GM12878 (cell line): ENCODE data around the gene FAM83D. TPM values are rescaled to one million over a fixed set of nuclear protein-coding genes. Genes with fewer than 3 reads are reported as not detected.

ENCODE experiments used
- CBX3 ChIP-seq: fragments of 200-600 bp; sonication (generic); IDR thresholded peaks from 2 replicates; pipeline ENCODE4 v1.6.1; 2016; ENCODE audit warnings: low read depth, borderline replicate concordance
- CEBPB ChIP-seq, 2 experiments: fragments of 150-350 bp in 1 of 2; IDR thresholded peaks; 2 replicates each; pipeline ENCODE4 v1.6.1; 2012 to 2014; ENCODE audit warnings: low read depth in 2 of 2, low read length in 2 of 2, borderline replicate concordance in 1 of 2, inconsistent platforms in 1 of 2
- EZH2 ChIP-seq: IDR thresholded peaks from 2 replicates; pipeline ENCODE4 v1.6.1; 2012; ENCODE audit warnings: low read depth, mild to moderate bottlenecking, control low read depth, inconsistent platforms, low read length, borderline replicate concordance; ENCODE audit not compliant: control insufficient read depth
- HDGF ChIP-seq: fragments of 450-650 bp; IDR thresholded peaks from 2 replicates; pipeline ENCODE4 v1.6.1; 2016; ENCODE audit warnings: antibody characterized with exemption
- JUND ChIP-seq: IDR thresholded peaks from 2 replicates; pipeline ENCODE4 v1.6.1; 2012; ENCODE audit warnings: low read depth, mild to moderate bottlenecking, low read length, improper control_type of control experiment, moderate library complexity
- LARP7 ChIP-seq: fragments of 450-650 bp; IDR thresholded peaks from 2 replicates; pipeline ENCODE4 v1.6.1; 2017; ENCODE audit warnings: mild to moderate bottlenecking
- MEF2B ChIP-seq: fragments of 450-650 bp; IDR thresholded peaks from 2 replicates; pipeline ENCODE4 v1.6.1; 2018; ENCODE audit warnings: mild to moderate bottlenecking, moderate library complexity; ENCODE audit not compliant: partially characterized antibody, poor library complexity, severe bottlenecking
- MYC ChIP-seq: IDR thresholded peaks from 2 replicates; pipeline ENCODE4 v1.6.1; 2011; ENCODE audit warnings: mild to moderate bottlenecking, low read length, moderate library complexity, inconsistent platforms; ENCODE audit not compliant: insufficient read depth, insufficient replicate concordance, insufficient read length, severe bottlenecking
- NR2C1 ChIP-seq: fragments of 450-650 bp; IDR thresholded peaks from 2 replicates; pipeline ENCODE4 v1.6.1; 2017; ENCODE audit warnings: antibody characterized with exemption, mild to moderate bottlenecking, moderate library complexity
- RAD21 ChIP-seq: IDR thresholded peaks from 2 replicates; pipeline ENCODE4 v1.6.1; 2011; ENCODE audit warnings: mild to moderate bottlenecking, low read depth, low read length, moderate library complexity; ENCODE audit not compliant: insufficient read depth
- RAD51 ChIP-seq: fragments of 450-650 bp; IDR thresholded peaks from 2 replicates; pipeline ENCODE4 v1.6.1; 2016; ENCODE audit warnings: moderate library complexity, mild to moderate bottlenecking, inconsistent platforms
- RBBP5 ChIP-seq: fragments of 200-600 bp; sonication (generic); conservative IDR thresholded peaks from 2 replicates; pipeline ENCODE4 v1.6.1; 2016
- RFX5 ChIP-seq: IDR thresholded peaks from 2 replicates; pipeline ENCODE4 v1.6.1; 2011; ENCODE audit warnings: low read depth, low read length, improper control_type of control experiment
- SMAD5 ChIP-seq: IDR thresholded peaks from 2 replicates; pipeline ENCODE4 v1.6.1; 2016; ENCODE audit warnings: antibody characterized with exemption, low read depth
- SMARCA5 ChIP-seq: fragments of 450-650 bp; IDR thresholded peaks from 2 replicates; pipeline ENCODE4 v1.6.1; 2017; ENCODE audit warnings: mild to moderate bottlenecking
- SREBF1 ChIP-seq: IDR thresholded peaks from 2 replicates; pipeline ENCODE4 v1.6.1; 2012; ENCODE audit warnings: mild to moderate bottlenecking, low read length
- SREBF2 ChIP-seq: IDR thresholded peaks from 2 replicates; pipeline ENCODE4 v1.6.1; 2012; ENCODE audit warnings: mild to moderate bottlenecking, low read length
- SUZ12 ChIP-seq: fragments of 200-600 bp; sonication (generic); IDR thresholded peaks from one replicate; pipeline ENCODE4 v1.6.1; 2018; ENCODE audit warnings: antibody characterized with exemption, mild to moderate bottlenecking; ENCODE audit not compliant: unreplicated experiment
- ZNF274 ChIP-seq: IDR thresholded peaks from one replicate; pipeline ENCODE4 v1.8.0; 2011; ENCODE audit not compliant: insufficient read length, insufficient read depth
- ZNF384 ChIP-seq: IDR thresholded peaks from 2 replicates; pipeline ENCODE4 v1.6.1; 2012; ENCODE audit warnings: low read depth, mild to moderate bottlenecking, low read length, improper control_type of control experiment, borderline replicate concordance
- ZZZ3 ChIP-seq: IDR thresholded peaks from 2 replicates; pipeline ENCODE4 v1.6.1; 2011; ENCODE audit warnings: low read depth; ENCODE audit not compliant: control insufficient read depth, insufficient read length
- polyA plus RNA-seq, 11 experiments: library from polyadenylated mRNA; depleted of rRNA in 4 of 11; unstranded in 6 of 11; stranded (reverse) in 5 of 11; fragments of >200 nt; fragmentation: Nextera tagmentation in 4 of 11; fragmentation: Illumina TruSeq in 1 of 11; extraction: Ambion mirVana in 4 of 11; extraction: Trizol in 1 of 11; gene quantifications; 1 replicate in 1 of 11; 2 replicates in 10 of 11; pipeline versions ENCODE4 v1.2.1 to v1.2.3, GENCODE V29; 2011 to 2016; ENCODE audit warnings: inconsistent platforms in 2 of 11, missing spikeins in 2 of 11, low read depth in 1 of 11
- total RNA-seq, 4 experiments: library from RNA; depleted of rRNA in 3 of 4; stranded (reverse); fragments of >200 nt in 3 of 4; fragmentation: Illumina TruSeq in 1 of 4; extraction: Trizol in 1 of 4; gene quantifications; 2 replicates each; pipeline versions ENCODE4 v1.2.1 to v1.2.3, GENCODE V29; 2013 to 2021
- TF ChIP-seq, protein P1 (sequence below): fragments of 450-650 bp; conservative IDR thresholded peaks from 2 replicates; pipeline ENCODE4 v1.6.1; 2017; ENCODE audit warnings: mild to moderate bottlenecking, moderate library complexity
- TF ChIP-seq, protein P2 (sequence below): fragments of 450-650 bp; IDR thresholded peaks from 2 replicates; pipeline ENCODE4 v1.6.1; 2018; ENCODE audit warnings: mild to moderate bottlenecking, low read depth, moderate library complexity; ENCODE audit not compliant: partially characterized antibody
- TF ChIP-seq, protein P3 (sequence below): IDR thresholded peaks from 2 replicates; pipeline ENCODE4 v1.6.1; 2011; ENCODE audit warnings: low read depth, mild to moderate bottlenecking, low read length, moderate library complexity, borderline replicate concordance; ENCODE audit errors: extremely low read depth
- TF ChIP-seq, protein P4 (sequence below): IDR thresholded peaks from 2 replicates; pipeline ENCODE4 v1.6.1; 2011; ENCODE audit warnings: low read depth, low read length, improper control_type of control experiment, borderline replicate concordance

FAM83D gene
- total and polyA plus RNA-seq, 10 of the 15 experiments (the other 5 are each of a cell fraction or from before 2014, with no cell fraction given): 4.5 to 34.8 (median 19.2) TPM

DNA sequence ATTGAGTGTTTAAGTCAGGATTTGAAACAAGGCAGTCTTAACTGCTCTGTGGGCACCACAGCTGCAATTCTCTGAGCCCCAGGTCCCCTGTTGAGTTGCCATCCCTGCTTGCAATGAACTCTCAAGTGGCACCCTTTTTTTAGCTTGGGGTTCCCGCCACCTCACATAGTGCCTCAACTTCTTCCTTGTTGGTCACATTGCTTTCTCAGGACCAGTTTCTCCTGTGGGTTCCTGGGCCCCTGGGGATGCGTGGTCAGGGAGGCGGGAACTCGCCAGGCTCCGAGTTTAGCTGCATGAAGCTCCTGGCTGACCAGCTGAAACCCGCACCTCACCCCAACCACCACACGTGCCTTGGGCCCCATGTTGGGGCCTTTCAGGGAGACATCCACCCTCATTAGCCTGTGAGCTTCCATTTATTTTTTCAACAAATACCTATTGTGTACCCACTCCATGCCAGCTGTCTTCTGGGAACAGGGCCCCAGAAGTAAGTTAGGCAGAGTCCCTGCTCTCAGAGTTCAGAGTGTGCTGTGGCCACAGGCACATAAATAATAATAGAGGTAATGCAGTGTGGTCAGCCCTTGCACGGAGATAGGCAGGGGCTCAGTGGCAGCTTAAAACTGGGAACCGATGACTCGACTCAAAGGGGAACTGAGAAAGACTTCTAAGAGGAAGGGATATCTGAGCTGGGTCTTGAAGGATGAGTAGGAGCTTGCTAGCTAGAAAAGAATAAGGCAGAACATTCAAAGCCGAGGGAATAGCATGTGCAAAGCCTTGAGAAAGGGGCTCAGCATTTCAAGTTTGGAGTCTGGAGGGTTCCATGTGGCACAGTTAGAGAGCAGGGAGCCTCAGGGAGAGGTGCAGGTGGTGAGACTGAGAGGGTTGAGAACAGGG is 33.9 kb upstream of the FAM83D start (continued):
- TF ChIP-seq ZNF274 (no peak), RAD51 (no peak), MEF2B (peak; percentile 88), CEBPB (IDR thresholded peaks at IDR 0.05; ENCODE audit: borderline replicate concordance in 1 of 2, low read depth in 2 of 2, low read length in 2 of 2) (no peak; a peak in 1 of 4 replicates), JUND (no peak), MYC (no peak), SMARCA5 (peak; percentile 99), EZH2 (no peak), SREBF2 (no peak), CBX3 (no peak), SMAD5 (no peak), NR2C1 (0 out of 2 replicates have a peak, but pooled peaks have one; percentile 3), ZNF384 (no peak), HDGF (no peak), SUZ12 (no peak), ZZZ3 (no peak), RAD21 (no peak; the same call in 1 of the 2 replicates), SREBF1 (no peak), RFX5 (no peak), LARP7 (no peak), RBBP5 (no peak)
- TF ChIP-seq, protein P1, sequence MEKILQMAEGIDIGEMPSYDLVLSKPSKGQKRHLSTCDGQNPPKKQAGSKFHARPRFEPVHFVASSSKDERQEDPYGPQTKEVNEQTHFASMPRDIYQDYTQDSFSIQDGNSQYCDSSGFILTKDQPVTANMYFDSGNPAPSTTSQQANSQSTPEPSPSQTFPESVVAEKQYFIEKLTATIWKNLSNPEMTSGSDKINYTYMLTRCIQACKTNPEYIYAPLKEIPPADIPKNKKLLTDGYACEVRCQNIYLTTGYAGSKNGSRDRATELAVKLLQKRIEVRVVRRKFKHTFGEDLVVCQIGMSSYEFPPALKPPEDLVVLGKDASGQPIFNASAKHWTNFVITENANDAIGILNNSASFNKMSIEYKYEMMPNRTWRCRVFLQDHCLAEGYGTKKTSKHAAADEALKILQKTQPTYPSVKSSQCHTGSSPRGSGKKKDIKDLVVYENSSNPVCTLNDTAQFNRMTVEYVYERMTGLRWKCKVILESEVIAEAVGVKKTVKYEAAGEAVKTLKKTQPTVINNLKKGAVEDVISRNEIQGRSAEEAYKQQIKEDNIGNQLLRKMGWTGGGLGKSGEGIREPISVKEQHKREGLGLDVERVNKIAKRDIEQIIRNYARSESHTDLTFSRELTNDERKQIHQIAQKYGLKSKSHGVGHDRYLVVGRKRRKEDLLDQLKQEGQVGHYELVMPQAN: peak; percentile 55
- TF ChIP-seq, protein P2, sequence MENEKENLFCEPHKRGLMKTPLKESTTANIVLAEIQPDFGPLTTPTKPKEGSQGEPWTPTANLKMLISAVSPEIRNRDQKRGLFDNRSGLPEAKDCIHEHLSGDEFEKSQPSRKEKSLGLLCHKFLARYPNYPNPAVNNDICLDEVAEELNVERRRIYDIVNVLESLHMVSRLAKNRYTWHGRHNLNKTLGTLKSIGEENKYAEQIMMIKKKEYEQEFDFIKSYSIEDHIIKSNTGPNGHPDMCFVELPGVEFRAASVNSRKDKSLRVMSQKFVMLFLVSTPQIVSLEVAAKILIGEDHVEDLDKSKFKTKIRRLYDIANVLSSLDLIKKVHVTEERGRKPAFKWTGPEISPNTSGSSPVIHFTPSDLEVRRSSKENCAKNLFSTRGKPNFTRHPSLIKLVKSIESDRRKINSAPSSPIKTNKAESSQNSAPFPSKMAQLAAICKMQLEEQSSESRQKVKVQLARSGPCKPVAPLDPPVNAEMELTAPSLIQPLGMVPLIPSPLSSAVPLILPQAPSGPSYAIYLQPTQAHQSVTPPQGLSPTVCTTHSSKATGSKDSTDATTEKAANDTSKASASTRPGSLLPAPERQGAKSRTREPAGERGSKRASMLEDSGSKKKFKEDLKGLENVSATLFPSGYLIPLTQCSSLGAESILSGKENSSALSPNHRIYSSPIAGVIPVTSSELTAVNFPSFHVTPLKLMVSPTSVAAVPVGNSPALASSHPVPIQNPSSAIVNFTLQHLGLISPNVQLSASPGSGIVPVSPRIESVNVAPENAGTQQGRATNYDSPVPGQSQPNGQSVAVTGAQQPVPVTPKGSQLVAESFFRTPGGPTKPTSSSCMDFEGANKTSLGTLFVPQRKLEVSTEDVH: no peak
- TF ChIP-seq, protein P3, sequence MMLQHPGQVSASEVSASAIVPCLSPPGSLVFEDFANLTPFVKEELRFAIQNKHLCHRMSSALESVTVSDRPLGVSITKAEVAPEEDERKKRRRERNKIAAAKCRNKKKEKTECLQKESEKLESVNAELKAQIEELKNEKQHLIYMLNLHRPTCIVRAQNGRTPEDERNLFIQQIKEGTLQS: no peak
- TF ChIP-seq, protein P4, sequence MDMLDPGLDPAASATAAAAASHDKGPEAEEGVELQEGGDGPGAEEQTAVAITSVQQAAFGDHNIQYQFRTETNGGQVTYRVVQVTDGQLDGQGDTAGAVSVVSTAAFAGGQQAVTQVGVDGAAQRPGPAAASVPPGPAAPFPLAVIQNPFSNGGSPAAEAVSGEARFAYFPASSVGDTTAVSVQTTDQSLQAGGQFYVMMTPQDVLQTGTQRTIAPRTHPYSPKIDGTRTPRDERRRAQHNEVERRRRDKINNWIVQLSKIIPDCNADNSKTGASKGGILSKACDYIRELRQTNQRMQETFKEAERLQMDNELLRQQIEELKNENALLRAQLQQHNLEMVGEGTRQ: no peak; the same call in 1 of the 2 replicates
